Measurements from ENCODE around the gene VTI1B. TPM values are rescaled to one million over a fixed set of nuclear protein-coding genes. Genes with fewer than 3 reads are reported as not detected.

Gene VTI1B
- total RNA-seq, 1 experiment from 2014 or later: 57.5 TPM

DNA sequence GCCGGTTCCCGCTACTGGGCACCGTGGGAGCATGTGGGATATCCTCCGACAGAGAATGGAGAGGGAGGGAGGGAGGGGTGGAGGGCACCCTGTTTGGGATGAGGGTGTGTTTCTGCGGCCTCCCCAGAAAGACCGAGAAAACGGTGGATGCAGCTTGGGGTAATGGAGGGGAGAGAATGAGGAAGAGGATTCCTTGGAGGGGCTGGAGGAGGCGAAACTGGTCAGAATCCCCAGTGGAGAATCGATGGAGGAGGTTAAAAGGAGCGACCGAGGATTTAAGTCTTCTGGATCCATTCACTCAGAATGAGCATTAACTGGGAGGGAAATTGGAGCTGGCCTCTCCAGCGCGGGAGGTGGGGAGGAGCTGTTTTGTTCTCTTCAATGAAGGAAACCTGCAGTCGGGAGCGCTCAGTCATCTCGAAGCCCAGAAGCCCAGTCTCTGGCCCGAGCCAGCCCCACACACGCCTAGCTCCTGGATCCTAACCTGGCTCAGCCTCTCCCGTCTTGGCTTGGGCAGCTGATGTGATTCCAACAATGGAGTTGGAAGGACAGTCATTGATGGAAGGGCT is 54.1 kb downstream of the VTI1B start:
- DNase-seq (ENCODE audit: unreplicated experiment): peak; percentile 11
- H3K36me3 Mint-ChIP-seq (ENCODE audit: insufficient read depth, unreplicated experiment): no peaks in the 10 kb centered on the region
- CTCF ChIA-PET: interaction anchor here (0.6 to 3.2 kb wide), 15 partner anchors 24 to 898 kb away, joined by 3 to 18 read pairs (median 3); no protein-coding TSS in a partner anchor
- intact Hi-C loops (cut with micrococcal nuclease): no loop called here
- peak overlapping the region; percentile 83 for H3K4me3 Mint-ChIP-seq (ENCODE audit: unreplicated experiment)
- H3K27me3 Mint-ChIP-seq (ENCODE audit: insufficient read depth, unreplicated experiment): no peaks in the 10 kb centered on the region
- TF ChIP-seq, protein P1, sequence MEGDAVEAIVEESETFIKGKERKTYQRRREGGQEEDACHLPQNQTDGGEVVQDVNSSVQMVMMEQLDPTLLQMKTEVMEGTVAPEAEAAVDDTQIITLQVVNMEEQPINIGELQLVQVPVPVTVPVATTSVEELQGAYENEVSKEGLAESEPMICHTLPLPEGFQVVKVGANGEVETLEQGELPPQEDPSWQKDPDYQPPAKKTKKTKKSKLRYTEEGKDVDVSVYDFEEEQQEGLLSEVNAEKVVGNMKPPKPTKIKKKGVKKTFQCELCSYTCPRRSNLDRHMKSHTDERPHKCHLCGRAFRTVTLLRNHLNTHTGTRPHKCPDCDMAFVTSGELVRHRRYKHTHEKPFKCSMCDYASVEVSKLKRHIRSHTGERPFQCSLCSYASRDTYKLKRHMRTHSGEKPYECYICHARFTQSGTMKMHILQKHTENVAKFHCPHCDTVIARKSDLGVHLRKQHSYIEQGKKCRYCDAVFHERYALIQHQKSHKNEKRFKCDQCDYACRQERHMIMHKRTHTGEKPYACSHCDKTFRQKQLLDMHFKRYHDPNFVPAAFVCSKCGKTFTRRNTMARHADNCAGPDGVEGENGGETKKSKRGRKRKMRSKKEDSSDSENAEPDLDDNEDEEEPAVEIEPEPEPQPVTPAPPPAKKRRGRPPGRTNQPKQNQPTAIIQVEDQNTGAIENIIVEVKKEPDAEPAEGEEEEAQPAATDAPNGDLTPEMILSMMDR (IDR thresholded peaks at IDR 0.05; ENCODE audit: unreplicated experiment): no peak
- H3K4me1 Mint-ChIP-seq (ENCODE audit: insufficient read depth, unreplicated experiment): peaks cover 30% of the 10 kb centered on the region
- POLR2A ChIA-PET: interaction anchor here (0.9 to 4.3 kb wide), 8 partner anchors 11 to 75 kb away, joined by 3 to 37 read pairs (median 8); partner anchors contain the start of genes PIGH, RDH11 and VTI1B
- no peaks in the 10 kb centered on the region for H3K9me3 Mint-ChIP-seq (ENCODE audit: unreplicated experiment)
- BruUV-seq (replicated peaks): TSS peak; percentile 46
- H3K27ac Mint-ChIP-seq (ENCODE audit: low read depth, unreplicated experiment): peak overlapping the region; percentile 84

DNA sequence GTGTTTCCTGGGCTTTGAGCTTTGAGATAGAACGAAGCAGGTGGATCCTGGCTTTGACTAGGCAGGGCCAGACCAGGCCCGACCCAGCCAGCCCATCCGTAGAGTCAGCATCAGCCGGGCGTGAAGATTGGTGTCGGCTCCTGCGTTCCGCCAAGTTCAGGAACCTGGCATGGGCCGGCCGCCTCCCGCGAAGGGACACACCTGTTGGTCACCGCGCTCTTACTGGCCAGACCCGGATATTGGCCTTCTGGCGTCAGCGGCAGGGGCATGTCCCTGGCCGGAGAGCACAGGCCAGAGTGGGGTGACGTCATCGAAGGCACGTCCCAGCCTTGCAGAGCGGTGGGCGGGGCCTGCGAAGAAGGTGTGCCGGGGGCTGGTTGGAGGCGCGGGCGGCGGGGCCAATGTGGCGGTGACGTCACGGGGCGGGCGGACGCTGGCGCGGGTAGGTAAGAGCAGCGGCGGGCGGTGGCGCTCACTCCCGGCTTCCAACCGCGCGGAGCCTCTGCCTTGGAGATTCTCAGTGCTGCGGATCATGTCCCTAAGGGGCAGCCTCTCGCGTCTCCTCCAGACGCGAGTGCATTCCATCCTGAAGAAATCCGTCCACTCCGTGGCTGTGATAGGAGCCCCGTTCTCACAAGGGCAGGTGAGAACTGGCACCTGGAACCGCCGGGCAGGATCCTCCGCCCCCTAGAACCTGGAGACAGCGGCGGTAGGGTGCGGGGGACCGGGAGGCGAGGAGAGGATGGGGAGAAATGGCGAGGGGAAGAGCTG is 54.8 kb downstream of the VTI1B start, which contains the start of gene ARG2:
Gene ARG2 (plus strand): TSS at position 475 of the 771 bp plus-strand sequence. CDS start 58 bp downstream, at position 533.
- DNase-seq (ENCODE audit: unreplicated experiment): peak; percentile 96
- Mint-ChIP-seq H3K9me3 (ENCODE audit: unreplicated experiment) (no peaks in the 10 kb centered on the region), H3K4me1 (ENCODE audit: insufficient read depth, unreplicated experiment) (peaks cover 30% of the 10 kb centered on the region), H3K27me3 (ENCODE audit: insufficient read depth, unreplicated experiment) (no peaks in the 10 kb centered on the region), H3K4me3 (ENCODE audit: unreplicated experiment) (peak within 1 kb of the TSS; percentile 83), H3K36me3 (ENCODE audit: insufficient read depth, unreplicated experiment) (no peaks in the 10 kb centered on the region), H3K27ac (ENCODE audit: low read depth, unreplicated experiment) (peak within 1 kb of the TSS; percentile 84)
- CTCF ChIA-PET: interaction anchor here (0.6 to 3.2 kb wide), 41 partner anchors 10 to 212 kb away, joined by 3 to 68 read pairs (median 5); partner anchors contain the start of genes RDH11 and RDH12
- TF ChIP-seq, protein P1 (IDR thresholded peaks at IDR 0.05; ENCODE audit: unreplicated experiment): no peak
- POLR2A ChIA-PET: interaction anchor here (0.6 to 4.3 kb wide), 26 partner anchors 8 to 193 kb away, joined by 3 to 37 read pairs (median 4); partner anchors contain the start of genes PIGH, RDH11 and VTI1B
- no TSS peak for BruUV-seq (replicated peaks)
- intact Hi-C loops (cut with micrococcal nuclease): loop anchor here (1.0 kb wide), 2 partner anchors 35 to 76 kb away; partner anchors contain the start of gene RDH11

DNA sequence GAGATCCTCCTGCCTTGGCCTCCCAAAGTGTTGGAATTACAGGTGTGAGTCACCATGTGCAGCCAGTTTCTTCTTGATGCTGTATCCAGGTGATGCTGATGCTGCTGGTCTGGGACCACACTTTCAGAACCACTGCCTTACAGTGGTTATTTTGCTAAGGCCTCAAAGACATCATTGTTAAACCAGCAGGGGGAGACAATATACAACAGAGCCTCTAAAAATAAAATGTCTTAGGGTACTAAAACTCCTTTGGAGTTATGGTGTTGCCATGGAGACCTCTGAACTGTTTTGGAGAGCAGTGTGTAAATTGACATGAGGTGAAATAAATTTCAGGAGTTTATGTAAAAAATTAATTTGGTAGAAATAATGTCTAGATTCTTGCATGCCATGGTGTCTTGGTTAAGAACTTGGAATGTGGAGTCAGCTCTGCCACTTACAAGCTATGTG is 55.8 kb downstream of the VTI1B start:
- H3K27me3 Mint-ChIP-seq (ENCODE audit: insufficient read depth, unreplicated experiment): no peaks in the 10 kb centered on the region
- peaks cover 30% of the 10 kb centered on the region for H3K4me1 Mint-ChIP-seq (ENCODE audit: insufficient read depth, unreplicated experiment)
- intact Hi-C loops (cut with micrococcal nuclease): loop anchor here (1.0 kb wide), 4 partner anchors 34 to 86 kb away; partner anchors contain the start of gene RDH11
- H3K4me3 Mint-ChIP-seq (ENCODE audit: unreplicated experiment): no peak overlapping the region
- peak; percentile 74 for DNase-seq (ENCODE audit: unreplicated experiment)
- H3K9me3 Mint-ChIP-seq (ENCODE audit: unreplicated experiment): no peaks in the 10 kb centered on the region
- H3K27ac Mint-ChIP-seq (ENCODE audit: low read depth, unreplicated experiment): peak overlapping the region; percentile 84
- ChIA-PET POLR2A (interaction anchor here (0.6 to 4.3 kb wide), 20 partner anchors 9 to 192 kb away, joined by 3 to 37 read pairs (median 4); partner anchors contain the start of genes PIGH and RDH11), CTCF (interaction anchor here (0.6 to 3.1 kb wide), 36 partner anchors 9 to 1372 kb away, joined by 3 to 68 read pairs (median 6); partner anchors contain the start of genes RDH11 and RDH12)
- no TSS peak for BruUV-seq (replicated peaks)
- TF ChIP-seq, protein P1 (IDR thresholded peaks at IDR 0.05; ENCODE audit: unreplicated experiment): peak; percentile 68
- no peaks in the 10 kb centered on the region for H3K36me3 Mint-ChIP-seq (ENCODE audit: insufficient read depth, unreplicated experiment)
